NCI-H748 treated with DMSO at 0.1 percent for 48 hours (cell line): ENCODE measurements around the gene RALGPS1.
"Not testable (repeated sequence)": the region's sequence is repeated elsewhere in the genome, so short reads cannot be mapped to it uniquely, and the experiment has no call there.

Source experiments
- DNase-seq: peaks from one replicate; lab custom pipeline; 2025; lab: John Stamatoyannopoulos, UW

Gene RALGPS1

GRCh38 chr9:127137640-127138360 lies 223.2 kb downstream of the RALGPS1 start:
- DNase-seq: no peak

- no peak for DNase-seq
These were observed 223.9 kb downstream of the RALGPS1 start for GRCh38 chr9:127138444-127138843.

GRCh38 chr9:127139071-127139731 lies 224.6 kb downstream of the RALGPS1 start:
- no peak for DNase-seq

GRCh38 chr9:127139775-127140174 lies 225.2 kb downstream of the RALGPS1 start:
- no peak for DNase-seq

- no peak for DNase-seq
These were observed 225.6 kb downstream of the RALGPS1 start for GRCh38 chr9:127140181-127140580.

- DNase-seq: no peak
These were observed 226.5 kb downstream of the RALGPS1 start for GRCh38 chr9:127140842-127141675.

- no peak for DNase-seq
These were observed 227.7 kb downstream of the RALGPS1 start for GRCh38 chr9:127142291-127142690.

- DNase-seq: no peak
These were observed 228.4 kb downstream of the RALGPS1 start for GRCh38 chr9:127142931-127143464.

GRCh38 chr9:127143920-127144465 lies 229.4 kb downstream of the RALGPS1 start:
- no peak for DNase-seq

- DNase-seq: no peak
These were observed 230.3 kb downstream of the RALGPS1 start for GRCh38 chr9:127144670-127145445.

- DNase-seq: not testable (repeated sequence)
These were observed 232.3 kb downstream of the RALGPS1 start for GRCh38 chr9:127146841-127147240.

- DNase-seq: no peak
These were observed 232.7 kb downstream of the RALGPS1 start for GRCh38 chr9:127147251-127147650.

GRCh38 chr9:127148014-127148413 lies 233.4 kb downstream of the RALGPS1 start:
- no peak for DNase-seq

GRCh38 chr9:127149010-127149409 lies 234.4 kb downstream of the RALGPS1 start:
- DNase-seq: no peak

GRCh38 chr9:127149463-127150390 lies 235.1 kb downstream of the RALGPS1 start:
- no peak for DNase-seq

GRCh38 chr9:127153501-127153900 lies 238.9 kb downstream of the RALGPS1 start:
- DNase-seq: no peak

- DNase-seq: no peak
These were observed 239.4 kb downstream of the RALGPS1 start for GRCh38 chr9:127154003-127154389.

GRCh38 chr9:127154390-127155191 lies 240.0 kb downstream of the RALGPS1 start:
- no peak for DNase-seq

GRCh38 chr9:127155314-127155960 lies 240.9 kb downstream of the RALGPS1 start:
- DNase-seq: no peak
